Fibroblast of skin of abdomen (primary cell): ENCODE measurements around the gene HMMR. TPM values are rescaled to one million over a fixed set of nuclear protein-coding genes. Genes with fewer than 3 reads are reported as not detected.
"Not testable (repeated sequence)": the region's sequence is repeated elsewhere in the genome, so short reads cannot be mapped to it uniquely, and the experiment has no call there.

ENCODE experiments used
- DNase-seq: peaks from one replicate; pipeline ENCODE4 v3.0.0-alpha.2; 2013
- polyA plus RNA-seq, 2 experiments: library from polyadenylated mRNA; unstranded; fragments of 120-200 nt; gene quantifications; one replicate each; pipeline ENCODE4 v1.2.1, GENCODE V29; 2013; ENCODE audit not compliant: insufficient read length in 2 of 2

The HMMR gene, protein sequence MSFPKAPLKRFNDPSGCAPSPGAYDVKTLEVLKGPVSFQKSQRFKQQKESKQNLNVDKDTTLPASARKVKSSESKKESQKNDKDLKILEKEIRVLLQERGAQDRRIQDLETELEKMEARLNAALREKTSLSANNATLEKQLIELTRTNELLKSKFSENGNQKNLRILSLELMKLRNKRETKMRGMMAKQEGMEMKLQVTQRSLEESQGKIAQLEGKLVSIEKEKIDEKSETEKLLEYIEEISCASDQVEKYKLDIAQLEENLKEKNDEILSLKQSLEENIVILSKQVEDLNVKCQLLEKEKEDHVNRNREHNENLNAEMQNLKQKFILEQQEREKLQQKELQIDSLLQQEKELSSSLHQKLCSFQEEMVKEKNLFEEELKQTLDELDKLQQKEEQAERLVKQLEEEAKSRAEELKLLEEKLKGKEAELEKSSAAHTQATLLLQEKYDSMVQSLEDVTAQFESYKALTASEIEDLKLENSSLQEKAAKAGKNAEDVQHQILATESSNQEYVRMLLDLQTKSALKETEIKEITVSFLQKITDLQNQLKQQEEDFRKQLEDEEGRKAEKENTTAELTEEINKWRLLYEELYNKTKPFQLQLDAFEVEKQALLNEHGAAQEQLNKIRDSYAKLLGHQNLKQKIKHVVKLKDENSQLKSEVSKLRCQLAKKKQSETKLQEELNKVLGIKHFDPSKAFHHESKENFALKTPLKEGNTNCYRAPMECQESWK
- polyA plus RNA-seq (2013, experiment 1 of 2; ENCODE audit: insufficient read length): 13.9 TPM
- polyA plus RNA-seq (2013, experiment 2 of 2; ENCODE audit: insufficient read length): 14.4 TPM

DNA sequence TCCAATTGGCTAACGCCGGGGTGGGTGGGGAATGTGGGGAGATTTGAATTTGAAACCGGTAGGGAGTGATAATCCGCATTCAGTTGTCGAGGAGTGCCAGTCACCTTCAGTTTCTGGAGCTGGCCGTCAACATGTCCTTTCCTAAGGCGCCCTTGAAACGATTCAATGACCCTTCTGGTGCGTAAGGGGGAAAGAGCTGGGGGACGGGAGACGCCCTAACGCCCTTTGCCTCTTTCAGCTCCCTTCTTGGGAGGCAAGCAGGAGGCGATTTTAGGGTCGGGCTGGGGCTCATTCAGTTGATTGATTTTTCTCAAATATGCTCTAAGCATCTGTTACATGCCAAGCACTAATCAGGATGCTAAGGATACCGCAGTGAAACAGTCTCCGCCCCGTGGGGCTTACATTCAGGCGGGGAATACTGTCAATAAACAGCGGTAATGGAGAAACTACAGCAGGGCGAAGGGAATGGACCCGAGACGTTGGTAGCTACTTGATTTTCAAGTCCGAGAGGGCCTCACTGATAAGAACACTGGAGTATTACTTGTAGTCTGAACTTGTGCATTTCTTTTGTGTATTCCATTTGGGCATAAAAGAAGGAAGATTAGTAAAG lies at the start of gene HMMR:
Gene HMMR (plus strand): TSS at position 71 of the 610 bp plus-strand sequence. CDS start 61 bp downstream, at position 132.
- no peak for DNase-seq

DNA sequence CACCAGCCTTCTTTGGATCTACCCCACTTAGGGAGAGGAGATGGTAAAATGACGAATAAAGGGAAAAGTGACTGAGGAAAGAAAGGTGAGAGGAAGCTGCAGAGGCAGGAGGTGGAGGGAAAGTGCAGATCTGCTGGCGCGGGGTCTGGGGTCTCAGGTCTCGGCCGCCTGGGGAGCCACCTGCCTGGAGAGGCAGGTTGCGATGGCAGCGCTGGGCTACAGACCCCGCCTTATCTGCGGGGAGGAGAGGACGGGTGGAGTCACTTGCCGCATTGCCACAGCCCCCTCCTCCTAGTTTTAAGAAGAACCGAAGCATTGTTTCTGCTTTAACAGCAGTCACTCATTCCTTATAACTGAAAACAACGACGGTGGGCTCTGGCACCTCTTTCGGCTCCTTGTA lies 44.8 kb upstream of the HMMR start:
- DNase-seq: not testable (repeated sequence)

DNA sequence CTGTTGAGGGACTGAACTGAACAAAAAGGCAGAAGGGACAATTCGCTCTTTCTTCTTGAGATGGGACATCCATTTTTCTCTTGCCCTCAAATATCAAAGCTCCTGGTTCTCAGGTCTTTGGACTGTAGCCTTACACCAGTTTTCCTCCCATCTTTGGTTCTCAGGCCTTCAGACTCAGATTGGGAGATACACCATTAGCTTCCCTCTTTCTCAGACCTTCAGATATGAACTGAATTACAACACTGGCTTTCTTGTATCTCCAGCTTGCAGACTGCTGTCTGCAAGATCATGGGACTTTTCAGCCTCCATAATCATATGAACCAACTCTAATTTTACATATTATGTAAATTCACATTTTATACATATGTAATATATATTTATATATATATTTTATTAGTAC lies 35.6 kb upstream of the HMMR start:
- DNase-seq: no peak

DNA sequence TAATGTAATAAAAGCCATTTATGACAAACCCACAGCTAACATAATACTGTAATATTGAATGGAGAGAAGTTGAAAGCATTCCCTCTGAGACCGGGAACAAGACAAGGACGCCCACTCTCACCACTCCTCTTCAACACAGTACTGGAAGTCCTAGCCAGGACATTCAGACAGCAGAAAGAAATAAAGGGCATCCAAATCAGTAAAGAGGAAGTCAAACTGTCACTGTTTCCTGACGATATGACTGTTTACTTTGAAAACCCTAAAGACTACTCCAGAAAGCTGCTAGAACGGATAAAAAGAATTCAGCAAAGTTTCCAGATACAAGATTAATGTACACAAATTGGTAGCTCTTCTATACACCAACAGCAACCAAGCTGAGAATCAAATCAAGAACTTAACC lies 34.3 kb upstream of the HMMR start:
- DNase-seq: not testable (repeated sequence)

DNA sequence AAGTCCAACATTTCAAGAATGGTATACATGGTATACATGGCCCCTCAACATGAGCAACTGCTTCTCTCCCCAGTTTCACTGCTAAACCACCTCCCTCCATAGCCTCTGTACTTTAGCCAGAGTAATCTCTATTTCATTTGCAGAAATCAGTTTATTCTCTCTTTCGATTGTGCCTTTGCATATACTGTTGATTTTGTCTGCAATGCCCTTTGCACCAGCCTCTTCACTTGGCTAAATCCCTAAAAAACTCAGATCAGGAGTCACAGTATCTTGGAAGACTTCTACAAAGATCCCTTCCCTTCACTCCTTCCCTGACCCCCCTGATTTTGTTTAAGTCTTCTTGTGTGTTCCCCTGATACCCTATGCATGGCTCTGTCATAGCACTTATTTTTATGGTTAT lies 27.9 kb upstream of the HMMR start:
- DNase-seq: no peak

DNA sequence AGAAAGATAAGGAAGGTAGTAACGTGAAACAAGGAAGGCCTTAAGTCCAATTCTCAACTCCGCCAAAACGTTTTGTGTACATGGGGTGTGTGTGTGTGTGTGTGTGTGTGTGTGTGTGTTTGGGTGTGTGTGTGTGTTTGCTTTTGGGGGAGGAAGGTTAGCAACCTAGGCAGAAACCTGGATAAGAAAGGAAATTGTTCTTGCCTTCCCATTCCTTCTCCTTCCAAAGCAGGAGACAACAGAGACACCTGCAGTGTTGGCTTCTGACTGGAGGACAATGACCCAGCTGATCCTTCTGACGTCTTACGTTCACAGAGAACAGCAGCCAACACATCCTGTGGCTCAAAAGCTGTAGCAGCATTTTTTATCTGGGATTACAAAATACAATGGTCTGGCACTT lies 27.2 kb upstream of the HMMR start:
- no peak for DNase-seq

DNA sequence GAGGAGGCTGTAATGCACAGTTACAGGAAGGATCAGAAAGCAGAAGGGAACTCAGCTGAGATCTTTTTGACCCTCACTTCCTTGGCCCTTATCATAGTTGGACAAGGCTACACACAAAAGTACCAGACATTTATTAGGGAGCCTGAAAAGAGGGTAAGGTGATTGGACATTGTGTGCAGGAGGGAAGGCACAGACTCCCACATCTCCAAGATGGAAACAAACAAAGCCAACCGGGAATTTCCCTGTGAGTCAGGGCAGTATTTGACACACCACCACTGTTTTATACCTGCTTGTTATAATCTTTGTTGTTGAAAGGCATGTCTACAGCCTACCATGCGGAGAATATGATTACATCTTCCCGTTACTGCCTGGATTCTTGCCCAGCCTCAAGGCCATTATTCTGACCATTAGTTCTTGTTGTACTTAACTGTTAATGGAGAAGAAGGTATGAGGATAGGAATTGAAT lies 26.0 kb upstream of the HMMR start:
- no peak for DNase-seq

DNA sequence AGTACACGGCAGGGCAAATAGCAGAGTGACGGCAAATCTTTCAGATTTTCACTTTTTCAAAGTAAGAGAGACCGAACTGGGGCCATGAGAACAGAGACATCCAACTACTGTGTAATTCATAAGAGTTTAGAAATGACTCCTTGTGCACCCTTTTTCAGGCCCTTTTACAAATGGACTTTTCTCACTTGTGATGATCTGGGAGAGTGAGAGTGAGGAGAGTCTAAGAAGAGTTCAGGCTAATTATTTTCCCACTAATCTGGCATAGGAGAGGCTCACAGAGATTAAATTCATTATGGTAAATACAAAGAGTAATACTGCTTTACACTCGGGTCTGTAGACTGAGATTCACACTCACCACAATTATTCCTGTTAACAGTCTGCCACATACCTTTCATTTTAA lies 23.9 kb upstream of the HMMR start:
- no peak for DNase-seq

DNA sequence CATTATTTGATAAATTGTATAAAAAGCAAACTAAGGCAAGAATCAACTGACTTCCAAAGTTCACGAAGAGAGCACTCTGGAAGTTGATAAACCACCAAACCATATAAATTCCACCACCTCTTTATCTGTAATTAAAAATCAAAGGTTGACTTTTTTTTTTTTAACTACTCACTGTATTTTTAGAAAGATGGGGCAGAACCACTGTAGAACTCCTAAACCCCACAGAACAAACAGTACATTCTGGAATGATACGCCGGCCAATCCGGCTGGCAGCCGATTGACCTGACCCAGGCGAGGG lies 23.5 kb upstream of the HMMR start:
- DNase-seq: no peak

DNA sequence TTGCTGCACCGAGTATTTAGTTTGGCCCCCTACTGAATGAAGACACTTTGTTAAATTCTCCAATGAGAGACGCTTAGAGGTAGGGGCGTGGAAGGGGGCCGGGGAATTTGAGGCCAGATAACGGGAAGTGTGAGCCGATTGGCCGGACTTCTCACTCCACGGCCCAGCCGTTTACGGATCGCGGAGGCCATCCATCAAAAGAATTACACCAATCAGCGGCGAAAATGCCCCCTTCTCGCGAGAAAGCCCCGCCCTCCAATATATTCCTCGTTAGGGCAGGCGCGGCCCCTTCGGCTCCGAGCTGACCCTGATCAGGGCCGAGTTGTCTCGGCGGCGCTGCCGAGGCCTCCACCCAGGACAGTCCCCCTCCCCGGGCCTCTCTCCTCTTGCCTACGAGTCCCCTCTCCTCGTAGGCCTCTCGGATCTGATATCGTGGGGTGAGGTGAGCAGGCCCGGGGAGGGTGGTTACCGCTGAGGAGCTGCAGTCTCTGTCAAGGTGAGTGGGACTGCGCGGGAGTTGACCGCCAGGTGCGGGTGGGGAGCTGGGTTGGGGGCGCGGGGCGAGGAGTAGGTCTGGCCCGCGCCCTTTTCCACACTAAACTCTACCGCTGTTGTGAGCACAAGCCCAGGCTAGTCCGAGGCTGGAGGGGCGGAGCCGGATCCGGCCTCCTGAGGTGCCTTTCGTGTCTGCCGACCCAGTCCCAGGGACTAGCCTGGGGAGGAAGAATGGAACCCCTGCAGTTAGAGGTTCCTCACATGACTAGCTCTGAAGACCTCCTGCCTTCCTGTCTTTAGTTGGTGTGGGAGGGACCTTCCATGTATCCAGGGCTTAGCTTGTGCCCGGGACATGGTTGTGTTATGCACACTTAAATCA lies 22.9 kb upstream of the HMMR start, which contains the start of gene CCNG1:
Gene CCNG1 (plus strand): TSS at position 287 of the 874 bp plus-strand sequence. CDS start 1,662 bp downstream, outside the sequence.
- peak; percentile 97 for DNase-seq

DNA sequence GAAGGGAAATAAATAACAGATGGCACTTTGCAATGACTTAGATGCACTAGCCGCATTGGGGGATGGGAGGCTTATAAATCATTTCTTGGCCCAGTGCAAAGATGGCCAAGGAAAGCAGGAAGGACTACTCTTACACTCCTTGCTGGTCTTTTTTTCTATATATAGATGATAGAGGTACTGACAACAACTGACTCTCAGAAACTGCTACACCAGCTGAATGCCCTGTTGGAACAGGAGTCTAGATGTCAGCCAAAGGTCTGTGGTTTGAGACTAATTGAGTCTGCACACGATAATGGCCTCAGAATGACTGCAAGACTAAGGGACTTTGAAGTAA lies 21.4 kb upstream of the HMMR start:
- peak; percentile 38 for DNase-seq

DNA sequence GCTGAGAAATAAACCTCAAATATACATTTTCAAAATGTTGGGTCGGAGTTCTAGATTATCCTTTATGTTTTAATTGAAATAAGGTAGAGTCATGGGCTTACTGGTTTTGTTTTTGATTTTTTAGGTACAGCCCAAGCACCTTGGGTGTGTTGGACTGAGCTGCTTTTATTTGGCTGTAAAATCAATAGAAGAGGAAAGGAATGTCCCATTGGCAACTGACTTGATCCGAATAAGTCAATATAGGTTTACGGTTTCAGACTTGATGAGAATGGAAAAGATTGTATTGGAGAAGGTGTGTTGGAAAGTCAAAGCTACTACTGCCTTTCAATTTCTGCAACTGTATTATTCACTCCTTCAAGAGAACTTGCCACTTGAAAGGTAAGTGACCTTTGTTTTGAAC lies 19.5 kb upstream of the HMMR start:
- no peak for DNase-seq

DNA sequence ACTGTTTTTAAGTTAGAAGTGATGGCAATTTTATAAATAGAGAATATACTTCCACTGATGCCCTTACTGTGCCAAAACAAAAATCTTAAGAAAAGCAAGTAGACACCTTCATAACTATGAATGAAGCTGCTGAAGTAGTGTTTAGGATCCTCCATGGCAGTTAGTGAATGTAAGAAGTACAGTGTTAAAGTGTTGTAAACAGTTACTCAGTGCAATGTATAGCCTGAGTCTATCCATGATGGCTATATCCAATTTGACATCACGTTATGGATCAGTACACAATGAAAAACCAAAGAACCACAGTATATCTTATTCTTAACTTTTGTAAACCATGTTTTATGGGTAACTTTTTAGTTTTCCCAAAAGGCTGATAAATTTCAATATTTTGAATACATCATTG lies 15.9 kb upstream of the HMMR start:
- DNase-seq: no peak

DNA sequence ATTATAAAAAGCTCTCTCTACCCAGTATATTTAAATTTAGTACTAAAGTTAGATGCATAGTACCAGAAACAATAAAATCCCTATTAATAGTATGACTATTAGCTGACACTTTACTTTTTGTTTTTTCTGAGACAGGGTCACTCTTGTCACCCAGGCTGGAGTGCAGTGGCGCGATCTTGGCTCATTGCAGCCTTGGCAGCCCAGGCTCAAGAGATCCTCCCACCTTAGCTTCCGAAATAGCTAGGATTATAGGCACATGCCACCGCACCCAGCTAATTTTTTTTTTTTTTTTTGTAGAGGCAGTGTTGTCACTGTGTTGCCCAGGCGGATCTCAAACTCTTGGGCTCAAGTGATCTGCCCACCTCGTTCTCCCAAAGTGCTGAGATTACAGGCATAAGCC lies 15.1 kb upstream of the HMMR start:
- DNase-seq: no peak

DNA sequence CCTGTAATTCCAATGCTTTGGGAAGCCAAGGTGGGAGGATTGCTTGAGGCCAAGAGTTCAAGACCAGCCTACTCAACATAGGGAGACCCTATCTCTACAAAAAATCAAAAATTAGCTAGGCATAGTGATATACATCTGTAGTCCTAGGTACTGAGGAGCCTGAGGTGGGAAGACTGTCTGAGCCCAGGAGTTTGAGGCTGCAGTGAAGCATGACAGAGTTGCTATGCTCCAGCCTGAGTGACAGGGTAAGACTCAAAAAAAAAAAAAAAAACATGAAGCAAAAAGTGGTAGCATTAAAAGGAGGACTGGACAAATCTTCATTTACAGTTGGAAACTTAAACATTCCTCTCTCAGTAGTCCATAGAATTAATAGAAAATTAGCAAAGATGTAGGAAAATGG lies 13.2 kb upstream of the HMMR start:
- DNase-seq: no peak

DNA sequence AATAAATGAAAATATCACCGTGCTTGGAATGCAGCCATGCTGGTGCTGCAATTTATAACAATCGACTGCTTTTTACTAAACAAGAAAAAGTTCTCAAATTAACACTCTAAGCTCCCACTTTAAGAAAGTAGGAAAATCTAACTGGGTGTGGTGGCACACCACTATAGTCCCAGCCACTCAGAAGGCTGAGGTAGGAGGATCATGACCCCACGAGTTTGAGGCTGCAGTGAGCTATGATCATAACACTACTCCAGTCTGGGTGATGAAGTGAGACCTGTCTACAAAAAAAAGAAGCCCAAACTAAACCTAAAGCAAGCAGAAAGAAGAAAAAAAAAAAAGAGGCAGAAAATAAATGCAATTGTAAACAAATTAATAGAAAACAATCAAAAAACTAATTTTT lies 12.6 kb upstream of the HMMR start:
- no peak for DNase-seq

DNA sequence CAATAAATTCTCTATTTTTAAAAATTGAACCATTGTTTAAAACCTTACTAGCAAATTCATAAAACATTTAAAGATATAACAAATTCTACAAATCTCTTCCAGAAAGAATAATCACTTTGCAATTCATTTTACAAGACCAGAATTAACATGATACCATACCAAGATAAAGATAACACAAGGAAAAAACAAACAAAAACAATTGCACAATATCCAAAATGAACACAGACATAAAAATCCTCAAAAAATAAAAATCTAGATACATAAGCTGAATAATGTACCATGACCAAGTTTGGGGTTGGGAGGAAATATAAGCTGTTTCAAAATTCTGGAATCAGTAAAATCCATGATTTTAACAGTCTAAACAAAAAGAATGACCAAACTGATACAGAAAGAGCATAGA lies 11.9 kb upstream of the HMMR start:
- no peak for DNase-seq

DNA sequence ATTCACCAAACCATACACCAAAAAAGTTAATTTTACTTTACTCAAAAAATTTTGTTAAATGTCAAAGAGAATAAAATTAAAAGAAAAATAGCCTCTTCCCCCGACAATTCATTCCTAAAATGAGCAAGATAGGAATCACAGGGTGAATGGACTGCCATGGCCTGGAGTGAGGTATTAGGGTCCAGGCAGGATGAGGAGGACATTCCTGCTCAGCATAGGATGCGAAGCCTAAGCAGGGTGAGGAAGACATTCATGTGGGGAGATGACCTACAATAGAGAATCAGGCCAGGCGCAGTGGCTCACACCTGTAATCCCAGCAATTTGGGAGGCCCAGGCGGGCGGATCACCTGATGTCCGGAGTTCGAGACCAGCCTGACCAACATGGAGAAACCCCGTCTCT lies 8.9 kb upstream of the HMMR start:
- DNase-seq: no peak

DNA sequence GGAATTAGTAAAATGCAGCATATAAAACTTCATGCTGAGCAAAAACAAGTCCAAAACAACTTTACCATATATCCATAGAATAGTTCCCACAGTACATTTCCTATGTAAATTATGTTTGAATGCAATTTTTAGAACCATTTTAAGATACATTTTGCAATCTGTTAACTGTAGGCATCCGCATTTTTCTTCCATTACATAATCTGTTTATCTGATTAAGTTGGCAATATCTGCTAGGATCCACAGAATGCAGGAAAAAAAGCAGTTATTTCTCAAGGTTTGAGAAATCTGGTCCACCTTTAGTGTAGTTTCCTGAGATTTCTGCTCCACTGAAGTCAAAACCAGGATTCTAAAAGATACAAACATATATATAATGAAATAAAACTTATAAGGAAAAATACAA lies 6.7 kb upstream of the HMMR start:
- DNase-seq: no peak

DNA sequence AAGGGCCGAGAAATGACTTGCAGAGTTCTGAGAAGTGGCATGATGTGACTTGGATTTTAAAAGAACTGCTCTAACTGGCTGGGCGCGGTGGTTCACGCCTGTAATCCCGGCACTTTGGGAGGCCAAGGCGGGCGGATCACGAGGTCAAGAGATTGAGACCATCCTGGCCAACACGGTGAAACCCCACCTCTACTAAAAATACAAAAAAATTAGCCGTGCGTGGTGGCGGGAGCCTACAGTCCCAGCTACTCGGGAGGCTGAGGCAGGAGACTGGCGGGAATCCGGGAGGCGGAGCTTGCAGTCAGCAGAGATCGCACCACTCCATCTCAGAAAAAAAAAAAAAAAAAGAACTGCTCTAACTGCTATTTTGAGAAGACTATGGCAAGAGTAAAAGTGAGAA lies 5.0 kb upstream of the HMMR start:
- not testable (repeated sequence) for DNase-seq

DNA sequence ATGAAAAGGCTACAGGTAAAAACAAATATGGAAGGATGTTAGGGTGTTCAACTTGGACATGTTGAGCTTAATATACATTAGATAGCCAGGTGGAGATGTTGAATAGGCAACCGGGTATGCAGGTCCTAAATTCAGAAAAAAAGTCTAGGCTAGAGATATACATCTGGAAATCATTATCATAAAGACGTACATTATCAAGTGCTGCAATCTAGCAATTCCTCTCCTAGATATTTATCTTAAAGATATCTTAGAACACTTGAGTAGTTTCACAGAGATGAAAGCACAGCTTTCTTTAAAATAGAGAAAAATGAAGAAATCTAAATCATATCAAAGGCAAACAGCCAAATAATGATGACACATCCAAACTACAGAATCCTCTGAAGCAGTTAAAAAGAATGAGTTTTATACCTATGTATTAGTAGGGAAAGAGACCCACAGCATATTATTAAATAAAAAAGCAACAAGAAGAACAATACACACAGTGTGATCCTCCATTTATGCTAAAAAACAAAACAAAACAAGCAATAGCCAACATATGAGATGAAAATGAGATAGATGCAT lies 4.3 kb upstream of the HMMR start:
- no peak for DNase-seq

DNA sequence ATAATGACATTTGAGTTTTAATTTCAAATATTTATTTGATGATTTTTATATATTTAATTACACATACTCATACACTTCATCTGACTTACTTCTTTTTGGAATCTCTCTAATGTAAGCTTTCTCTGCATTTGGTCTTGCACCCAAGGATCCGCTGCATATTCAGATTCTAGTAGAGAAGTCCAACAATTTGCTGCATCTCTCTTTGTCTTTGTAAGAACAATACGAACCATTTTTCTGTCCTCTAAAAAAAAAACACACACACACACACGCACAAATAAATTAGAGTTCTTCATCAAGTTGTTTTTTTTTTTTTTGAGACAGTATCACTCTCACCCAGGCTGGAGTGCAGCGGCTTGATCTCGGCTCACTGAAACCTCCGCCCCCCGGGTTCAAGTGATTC lies 3.6 kb upstream of the HMMR start:
- no peak for DNase-seq
